Astrocyte (in vitro differentiated cells and primary cell): ENCODE measurements around the gene MPC1. TPM values are rescaled to one million over a fixed set of nuclear protein-coding genes. Genes with fewer than 3 reads are reported as not detected.

Experiments used
- DNase-seq: peaks from one replicate; pipeline ENCODE4 v3.0.0-alpha.2; 2010; ENCODE audit warnings: low read depth
- FAIRE-seq: peaks from 2 replicates; lab custom pipeline; 2011; peaks lifted over from hg19 to GRCh38; lab: Jason Lieb, UNC
- H2AFZ ChIP-seq: 2 replicates; pipeline ENCODE4 v1.6.0; 2012; ENCODE audit warnings: low read depth, low read length, inconsistent platforms
- H3K27ac ChIP-seq: 2 replicates; pipeline ENCODE4 v1.5.1; 2011; ENCODE audit warnings: low read depth, low read length, inconsistent platforms
- H3K27me3 ChIP-seq: 2 replicates; pipeline ENCODE4 v1.6.0; 2011; ENCODE audit warnings: low read length, inconsistent platforms; ENCODE audit not compliant: insufficient read depth
- H3K36me3 ChIP-seq: 2 replicates; pipeline ENCODE4 v1.5.1; 2011; ENCODE audit warnings: low read length, inconsistent platforms; ENCODE audit not compliant: insufficient read depth
- H3K4me1 ChIP-seq: 2 replicates; pipeline ENCODE4 v1.5.1; 2011; ENCODE audit warnings: low read length, inconsistent platforms; ENCODE audit not compliant: insufficient read depth
- H3K4me2 ChIP-seq: 2 replicates; pipeline ENCODE4 v1.6.0; 2012; ENCODE audit warnings: low read length, inconsistent platforms
- H3K4me3 ChIP-seq: 2 replicates; pipeline ENCODE4 v1.5.1; 2011; ENCODE audit warnings: low read depth, mild to moderate bottlenecking, low read length, inconsistent platforms; ENCODE audit not compliant: insufficient read depth
- H3K79me2 ChIP-seq: 2 replicates; pipeline ENCODE4 v1.6.0; 2012; ENCODE audit warnings: mild to moderate bottlenecking, low read length, inconsistent platforms; ENCODE audit not compliant: insufficient read depth
- H3K9ac ChIP-seq: 2 replicates; pipeline ENCODE4 v1.6.0; 2012; ENCODE audit warnings: mild to moderate bottlenecking, low read length, inconsistent platforms
- H3K9me3 ChIP-seq: 2 replicates; pipeline ENCODE4 v1.5.1; 2012; ENCODE audit warnings: low read depth, mild to moderate bottlenecking, low read length, inconsistent platforms; ENCODE audit not compliant: insufficient read depth
- H4K20me1 ChIP-seq: 2 replicates; pipeline ENCODE4 v1.6.0; 2012; ENCODE audit warnings: low read length, inconsistent platforms; ENCODE audit not compliant: insufficient read depth
- H3K27ac Mint-ChIP-seq: one replicate; pipeline ENCODE4 v1.8.0; 2021; ENCODE audit warnings: mild to moderate bottlenecking, mixed read lengths; ENCODE audit not compliant: unreplicated experiment
- H3K27me3 Mint-ChIP-seq: one replicate; pipeline ENCODE4 v1.8.0; 2021; ENCODE audit warnings: low read depth, mixed read lengths; ENCODE audit not compliant: unreplicated experiment
- H3K36me3 Mint-ChIP-seq: one replicate; pipeline ENCODE4 v1.8.0; 2021; ENCODE audit warnings: low read depth, mixed read lengths; ENCODE audit not compliant: unreplicated experiment
- H3K4me1 Mint-ChIP-seq: one replicate; pipeline ENCODE4 v1.8.0; 2021; ENCODE audit warnings: low read depth, mixed read lengths; ENCODE audit not compliant: unreplicated experiment
- H3K4me3 Mint-ChIP-seq: one replicate; pipeline ENCODE4 v1.8.0; 2021; ENCODE audit warnings: mild to moderate bottlenecking, moderate library complexity, mixed read lengths; ENCODE audit not compliant: unreplicated experiment
- H3K9me3 Mint-ChIP-seq: one replicate; pipeline ENCODE4 v1.8.0; 2021; ENCODE audit warnings: mild to moderate bottlenecking, mixed read lengths; ENCODE audit not compliant: unreplicated experiment
- EZH2 ChIP-seq: IDR thresholded peaks from 2 replicates; pipeline ENCODE4 v1.6.1; 2012; ENCODE audit warnings: mild to moderate bottlenecking, low read length, inconsistent platforms; ENCODE audit not compliant: insufficient read depth
- total RNA-seq: library from RNA; stranded (reverse); gene quantifications from 2 replicates; pipeline ENCODE4 v1.2.1, GENCODE V29; 2021
- TF ChIP-seq, protein P1 (sequence below): IDR thresholded peaks from 2 replicates; pipeline ENCODE4 v1.5.1; 2011; ENCODE audit warnings: low read depth, mild to moderate bottlenecking, inconsistent platforms, low read length, moderate library complexity; ENCODE audit not compliant: insufficient read depth

Gene MPC1
- total RNA-seq, 1 donor from 2014 or later = 47.4 TPM

- peaks cover 35% of the 10 kb centered on the region for H3K36me3 Mint-ChIP-seq
- Histone ChIP-seq H3K4me1 (no peaks in the 10 kb centered on the region), H2AFZ (no peak overlapping the region), H3K4me3 (no peak overlapping the region), H3K36me3 (peaks cover 3% of the 10 kb centered on the region), H3K4me2 (no peak overlapping the region), H4K20me1 (peaks cover 12% of the 10 kb centered on the region), H3K27ac (no peak overlapping the region), H3K9ac (no peak overlapping the region), H3K27me3 (no peaks in the 10 kb centered on the region), H3K9me3 (peaks cover 5% of the 10 kb centered on the region), H3K79me2 (no peaks in the 10 kb centered on the region)
- peaks cover 4% of the 10 kb centered on the region for H3K9me3 Mint-ChIP-seq
- TF ChIP-seq EZH2 = no peak
- TF ChIP-seq, protein P1, sequence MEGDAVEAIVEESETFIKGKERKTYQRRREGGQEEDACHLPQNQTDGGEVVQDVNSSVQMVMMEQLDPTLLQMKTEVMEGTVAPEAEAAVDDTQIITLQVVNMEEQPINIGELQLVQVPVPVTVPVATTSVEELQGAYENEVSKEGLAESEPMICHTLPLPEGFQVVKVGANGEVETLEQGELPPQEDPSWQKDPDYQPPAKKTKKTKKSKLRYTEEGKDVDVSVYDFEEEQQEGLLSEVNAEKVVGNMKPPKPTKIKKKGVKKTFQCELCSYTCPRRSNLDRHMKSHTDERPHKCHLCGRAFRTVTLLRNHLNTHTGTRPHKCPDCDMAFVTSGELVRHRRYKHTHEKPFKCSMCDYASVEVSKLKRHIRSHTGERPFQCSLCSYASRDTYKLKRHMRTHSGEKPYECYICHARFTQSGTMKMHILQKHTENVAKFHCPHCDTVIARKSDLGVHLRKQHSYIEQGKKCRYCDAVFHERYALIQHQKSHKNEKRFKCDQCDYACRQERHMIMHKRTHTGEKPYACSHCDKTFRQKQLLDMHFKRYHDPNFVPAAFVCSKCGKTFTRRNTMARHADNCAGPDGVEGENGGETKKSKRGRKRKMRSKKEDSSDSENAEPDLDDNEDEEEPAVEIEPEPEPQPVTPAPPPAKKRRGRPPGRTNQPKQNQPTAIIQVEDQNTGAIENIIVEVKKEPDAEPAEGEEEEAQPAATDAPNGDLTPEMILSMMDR = no peak
- no peak for FAIRE-seq
- H3K4me1 Mint-ChIP-seq = peaks cover 7% of the 10 kb centered on the region
- H3K4me3 Mint-ChIP-seq = no peak overlapping the region
- no peaks in the 10 kb centered on the region for H3K27me3 Mint-ChIP-seq
- no peak overlapping the region for H3K27ac Mint-ChIP-seq
- DNase-seq = no peak
These were observed 33.1 kb upstream of the MPC1 start for GRCh38 chr6:166415833-166416347.

DNA sequence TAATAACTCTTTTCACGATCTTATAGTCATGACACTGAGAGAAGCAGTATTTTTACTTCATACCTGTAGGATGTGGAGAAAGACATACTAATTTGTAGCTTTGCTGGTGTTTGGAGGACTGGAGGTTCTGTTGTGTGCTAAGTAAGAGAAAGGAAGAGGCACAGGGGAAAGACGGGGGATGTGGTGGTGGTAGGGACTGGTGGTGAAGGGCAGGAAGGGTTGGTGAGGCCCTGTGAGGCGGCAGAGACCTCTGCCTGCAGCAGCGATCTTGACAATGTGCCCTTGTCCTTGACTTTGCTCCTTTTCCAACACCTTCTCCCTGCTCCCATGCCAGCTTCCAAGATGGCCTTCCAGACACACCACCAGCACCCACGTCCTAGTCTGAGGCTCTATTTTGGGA is 32.6 kb upstream of the MPC1 start:
- Mint-ChIP-seq H3K27me3 (no peaks in the 10 kb centered on the region), H3K4me1 (peaks cover 7% of the 10 kb centered on the region), H3K4me3 (no peak overlapping the region), H3K27ac (no peak overlapping the region), H3K9me3 (peaks cover 4% of the 10 kb centered on the region), H3K36me3 (peaks cover 36% of the 10 kb centered on the region)
- H2AFZ ChIP-seq = no peak overlapping the region
- no peak for TF ChIP-seq EZH2
- TF ChIP-seq, protein P1 = no peak
- no peak overlapping the region for H3K4me2 ChIP-seq
- DNase-seq (no peak), FAIRE-seq (no peak)
- peaks cover 5% of the 10 kb centered on the region for H3K9me3 ChIP-seq
- peaks cover 3% of the 10 kb centered on the region for H3K36me3 ChIP-seq
- H3K79me2 ChIP-seq = no peaks in the 10 kb centered on the region
- H3K9ac ChIP-seq = no peak overlapping the region
- no peak overlapping the region for H3K27ac ChIP-seq
- H3K4me3 ChIP-seq = no peak overlapping the region
- no peaks in the 10 kb centered on the region for H3K27me3 ChIP-seq
- peaks cover 12% of the 10 kb centered on the region for H4K20me1 ChIP-seq
- no peaks in the 10 kb centered on the region for H3K4me1 ChIP-seq

DNA sequence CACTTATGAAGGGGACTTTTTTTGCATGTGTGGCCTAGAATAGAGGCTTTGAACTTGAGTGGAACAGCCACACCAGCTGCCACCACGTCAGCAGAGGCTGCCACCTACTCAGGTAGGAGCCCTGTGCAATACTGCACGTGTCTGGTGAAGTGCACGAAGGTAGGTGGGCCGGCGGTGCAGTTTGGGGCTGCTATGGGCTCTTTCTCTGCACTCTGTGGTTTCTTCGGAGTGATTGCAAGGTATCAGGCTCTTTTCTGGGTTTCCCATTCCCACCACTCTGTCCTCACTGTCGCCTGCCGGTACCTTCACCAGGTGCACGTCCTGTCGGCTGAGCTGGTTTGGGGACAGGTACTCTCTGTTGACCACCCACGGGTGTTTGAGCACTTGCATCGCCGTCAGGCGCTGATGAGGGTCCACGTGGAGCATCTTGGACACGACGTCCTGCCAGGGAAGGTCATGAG is 30.8 kb upstream of the MPC1 start:
- peaks cover 12% of the 10 kb centered on the region for H4K20me1 ChIP-seq
- H3K4me2 ChIP-seq = no peak overlapping the region
- Mint-ChIP-seq H3K27me3 (no peaks in the 10 kb centered on the region), H3K27ac (no peak overlapping the region), H3K9me3 (peaks cover 2% of the 10 kb centered on the region), H3K4me1 (no peaks in the 10 kb centered on the region), H3K4me3 (no peak overlapping the region), H3K36me3 (peaks cover 23% of the 10 kb centered on the region)
- no peak for TF ChIP-seq EZH2
- TF ChIP-seq, protein P1 = no peak
- H3K4me1 ChIP-seq = no peaks in the 10 kb centered on the region
- no peak overlapping the region for H3K27ac ChIP-seq
- H3K9ac ChIP-seq = no peak overlapping the region
- DNase-seq (no peak), FAIRE-seq (no peak)
- no peaks in the 10 kb centered on the region for H3K79me2 ChIP-seq
- no peak overlapping the region for H2AFZ ChIP-seq
- peaks cover 5% of the 10 kb centered on the region for H3K9me3 ChIP-seq
- H3K27me3 ChIP-seq = no peaks in the 10 kb centered on the region
- H3K4me3 ChIP-seq = no peak overlapping the region
- H3K36me3 ChIP-seq = no peaks in the 10 kb centered on the region
